Esophagus muscularis mucosa (tissue), 4 donors: ENCODE results near the gene MCM3. TPM values are rescaled to one million over a fixed set of nuclear protein-coding genes. Genes with fewer than 3 reads are reported as not detected.

Source experiments
- DNase-seq: peaks from one replicate; pipeline ENCODE4 v3.0.0-alpha.2; 2017; ENCODE audit errors: extremely low spot score
- H3K27ac ChIP-seq, 4 donors: fragments of 200-600 bp; sonication (generic); replicated peaks in 1 of 4; 1 replicate in 3 of 4; 2 replicates in 1 of 4; pipeline ENCODE4 v1.5.1; 2016 to 2019; ENCODE audit warnings: mild to moderate bottlenecking in 1 of 4
- H3K27me3 ChIP-seq, 4 donors: fragments of 200-600 bp; sonication (generic); one replicate each; pipeline versions ENCODE4 v1.5.1 to v1.6.0; 2016 to 2019
- H3K36me3 ChIP-seq, 4 donors: fragments of 200-600 bp; sonication (generic); one replicate each; pipeline ENCODE4 v1.5.1; 2016 to 2019
- H3K4me1 ChIP-seq, 4 donors: fragments of 200-600 bp; sonication (generic); one replicate each; pipeline ENCODE4 v1.5.1; 2016 to 2019
- H3K4me3 ChIP-seq, 4 donors: fragments of 200-600 bp; sonication (generic); 1 replicate in 2 of 4; 2 replicates in 2 of 4; pipeline ENCODE4 v1.5.1; 2016 to 2019; ENCODE audit warnings: mild to moderate bottlenecking in 4 of 4, moderate library complexity in 1 of 4
- H3K9me3 ChIP-seq, 4 donors: fragments of 200-600 bp; sonication (generic); 1 replicate in 3 of 4; 2 replicates in 1 of 4; pipeline ENCODE4 v1.5.1; 2016 to 2019
- EP300 ChIP-seq: sonication (generic); formaldehyde crosslinking; IDR thresholded peaks from one replicate; pipeline ENCODE4 v1.6.1; 2017; ENCODE audit warnings: antibody characterized with exemption
- POLR2A ChIP-seq: fragments of 450-650 bp; IDR thresholded peaks from one replicate; pipeline ENCODE4 v1.6.1; 2017; ENCODE audit warnings: antibody characterized with exemption, moderate library complexity, mild to moderate bottlenecking, low read depth
- POLR2AphosphoS5 ChIP-seq, 2 donors: sonication (generic); formaldehyde crosslinking; IDR thresholded peaks; one replicate each; pipeline ENCODE4 v1.6.1; 2017; ENCODE audit warnings: antibody characterized with exemption in 2 of 2
- WGBS: methylation state at CpG from one replicate; pipeline ENCODE4 v1.1.5; 2018; 5-methylcytosine and 5-hydroxymethylcytosine counted together
- intact Hi-C: fragments of 100-400 bp; cut with DNase I; formaldehyde crosslinking; loops from one replicate; pipeline ENCODE4 v1.15.1; 2023
- total RNA-seq, 4 donors: library from RNA; depleted of rRNA; stranded (reverse); fragments of >200 nt; gene quantifications; one replicate each; pipeline versions ENCODE4 v1.1.0 to v1.2.1, GENCODE V29; 2016
- TF ChIP-seq, protein P1 (sequence below), 3 experiments: fragments of 200-600 bp in 2 of 3; fragments of 450-650 bp in 1 of 3; sonication (generic) in 2 of 3; IDR thresholded peaks; one replicate each; pipeline ENCODE4 v1.5.1; 2017 to 2019; ENCODE audit warnings: antibody characterized with exemption in 3 of 3, mild to moderate bottlenecking in 2 of 3, moderate library complexity in 1 of 3

Gene MCM3
- 10 to 100 TPM; 32.4 to 42.6 (median 41.1) TPM for total RNA-seq

DNA sequence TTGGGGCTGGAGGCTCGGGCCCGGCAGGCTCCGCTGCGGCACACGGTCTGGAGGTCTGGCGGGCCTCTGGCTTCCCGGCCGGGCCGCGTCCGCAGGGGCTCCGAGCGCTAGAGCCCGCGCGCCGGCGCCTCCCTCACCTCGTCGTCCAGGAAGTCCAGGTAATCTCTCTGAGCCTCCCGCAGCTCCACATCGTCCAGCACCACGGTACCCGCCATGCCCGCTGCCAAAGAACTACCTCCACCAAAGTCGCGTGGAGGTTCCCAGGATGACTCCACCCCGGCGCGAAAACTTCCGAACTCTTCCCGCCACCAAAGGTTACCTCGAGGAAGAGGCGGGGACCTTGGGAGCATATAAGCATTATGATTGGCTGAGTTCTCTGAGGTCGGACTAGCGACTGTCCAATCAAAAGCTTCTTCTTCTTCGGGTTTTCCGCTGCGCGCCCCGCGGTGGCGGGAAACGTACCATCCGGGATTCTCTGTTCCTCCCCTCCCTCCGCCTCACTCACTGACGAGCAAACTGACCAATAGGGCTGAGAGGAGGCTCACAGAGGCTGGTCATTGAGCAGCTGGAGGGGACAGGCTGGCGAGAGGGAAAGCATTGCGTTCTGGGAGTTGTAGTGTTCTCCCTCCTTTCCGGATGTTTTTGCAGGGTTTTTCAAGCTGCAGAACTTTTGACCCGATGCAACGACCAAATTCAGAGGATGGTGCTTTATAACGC is at the start of gene MCM3:
Gene MCM3, minus strand, starts transcription at position 283 of the 717 bp plus-strand sequence. Its CDS starts 68 bp downstream, at position 215.
- peaks cover 13 to 21% (median 17%) of the 10 kb centered on the region in 4 donors for H3K4me1 ChIP-seq
- TF ChIP-seq POLR2AphosphoS5 (IDR thresholded peaks at IDR 0.05) (peak; percentile 52 to 84), POLR2A (no peak)
- WGBS: under 1% methylated on average over 48 of the region's 53 CpGs
- peak; percentile 99 for DNase-seq
- H3K27me3 ChIP-seq: no peaks in the 10 kb centered on the region
- intact Hi-C loops: loop anchor here (2.0 to 10.0 kb wide), 4 partner anchors 80 to 378 kb away; partner anchors contain the start of genes PAQR8 and TRAM2
- peak within 1 kb of the TSS; percentile 73 to 92 (median 83) for H3K4me3 ChIP-seq
- H3K36me3 ChIP-seq: peaks cover 20 to 34% (median 31%) of the 10 kb centered on the region in 4 donors
- H3K27ac ChIP-seq: peak within 1 kb of the TSS; percentile 70 to 87 (median 73)
- H3K9me3 ChIP-seq: no peaks in the 10 kb centered on the region

DNA sequence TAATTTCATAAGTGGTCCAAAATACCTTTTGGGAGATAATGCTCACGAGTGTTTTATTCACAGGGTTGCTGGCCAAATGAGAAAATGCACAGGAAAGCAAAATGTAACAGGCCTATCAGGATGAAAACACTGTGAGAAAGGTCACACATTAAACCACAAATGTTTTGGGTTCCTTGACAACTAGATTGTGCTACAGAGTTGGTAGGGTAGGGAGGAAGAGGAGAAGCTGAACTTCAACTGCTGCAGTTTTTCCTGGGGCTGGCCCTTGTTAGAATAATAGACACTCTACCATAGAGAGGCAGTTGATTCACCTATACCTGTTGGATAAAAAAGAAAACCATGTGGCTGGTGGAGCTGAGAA is 49.3 kb upstream of the MCM3 start:
- intact Hi-C loops: no loop called here
- no peaks in the 10 kb centered on the region for H3K27me3 ChIP-seq
- no peaks in the 10 kb centered on the region for H3K36me3 ChIP-seq
- H3K9me3 ChIP-seq: no peaks in the 10 kb centered on the region
- TF ChIP-seq POLR2A (no peak), EP300 (no peak), POLR2AphosphoS5 (IDR thresholded peaks at IDR 0.05) (no peak)
- TF ChIP-seq, protein P1, sequence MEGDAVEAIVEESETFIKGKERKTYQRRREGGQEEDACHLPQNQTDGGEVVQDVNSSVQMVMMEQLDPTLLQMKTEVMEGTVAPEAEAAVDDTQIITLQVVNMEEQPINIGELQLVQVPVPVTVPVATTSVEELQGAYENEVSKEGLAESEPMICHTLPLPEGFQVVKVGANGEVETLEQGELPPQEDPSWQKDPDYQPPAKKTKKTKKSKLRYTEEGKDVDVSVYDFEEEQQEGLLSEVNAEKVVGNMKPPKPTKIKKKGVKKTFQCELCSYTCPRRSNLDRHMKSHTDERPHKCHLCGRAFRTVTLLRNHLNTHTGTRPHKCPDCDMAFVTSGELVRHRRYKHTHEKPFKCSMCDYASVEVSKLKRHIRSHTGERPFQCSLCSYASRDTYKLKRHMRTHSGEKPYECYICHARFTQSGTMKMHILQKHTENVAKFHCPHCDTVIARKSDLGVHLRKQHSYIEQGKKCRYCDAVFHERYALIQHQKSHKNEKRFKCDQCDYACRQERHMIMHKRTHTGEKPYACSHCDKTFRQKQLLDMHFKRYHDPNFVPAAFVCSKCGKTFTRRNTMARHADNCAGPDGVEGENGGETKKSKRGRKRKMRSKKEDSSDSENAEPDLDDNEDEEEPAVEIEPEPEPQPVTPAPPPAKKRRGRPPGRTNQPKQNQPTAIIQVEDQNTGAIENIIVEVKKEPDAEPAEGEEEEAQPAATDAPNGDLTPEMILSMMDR (IDR thresholded peaks at IDR 0.05): no peak
- H3K4me1 ChIP-seq: no peaks in the 10 kb centered on the region
- no peak overlapping the region for H3K4me3 ChIP-seq
- whole genome bisulfite sequencing: 50% methylated on average over 1 of the region's 1 CpG
- DNase-seq: no peak
- H3K27ac ChIP-seq: no peak overlapping the region

DNA sequence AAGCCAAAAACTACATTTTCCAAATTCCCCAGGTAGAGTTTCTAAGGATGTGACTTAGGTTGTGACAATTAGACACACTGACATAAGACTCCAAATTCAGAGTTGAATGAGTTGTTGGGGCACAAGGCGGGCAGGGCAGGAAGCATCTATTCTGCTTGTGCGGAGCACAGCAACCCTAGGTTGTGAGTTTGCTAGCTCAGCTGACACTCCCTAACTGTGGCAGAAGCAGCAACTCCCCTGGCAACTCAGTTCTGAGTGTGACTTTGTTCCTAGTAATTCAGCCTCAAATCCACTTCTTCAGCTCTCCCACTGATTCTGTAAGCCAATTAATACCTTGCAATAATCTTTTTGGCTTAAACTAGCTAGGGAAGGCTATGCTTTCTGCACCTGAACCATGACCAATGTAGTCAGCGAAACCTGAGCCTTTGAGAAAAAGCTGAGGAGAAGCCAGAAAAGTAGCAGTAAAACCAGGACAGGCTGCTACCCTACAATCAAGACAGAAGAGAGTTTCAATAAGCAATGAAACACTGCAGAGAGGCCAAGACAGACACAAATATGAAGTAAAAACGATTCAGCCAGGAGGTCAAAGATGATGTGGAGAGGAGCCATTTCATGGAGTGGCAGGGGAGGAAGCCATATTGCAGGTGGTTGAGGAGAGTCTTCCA is 47.4 kb upstream of the MCM3 start:
- TF ChIP-seq POLR2A: no peak
- TF ChIP-seq EP300: no peak
- TF ChIP-seq POLR2AphosphoS5 (IDR thresholded peaks at IDR 0.05): no peak
- TF ChIP-seq, protein P1 (IDR thresholded peaks at IDR 0.05): no peak
- intact Hi-C loops: no loop called here
- Histone ChIP-seq H3K9me3 (no peaks in the 10 kb centered on the region), H3K4me1 (no peaks in the 10 kb centered on the region), H3K27ac (no peak overlapping the region), H3K4me3 (no peak overlapping the region), H3K27me3 (no peaks in the 10 kb centered on the region), H3K36me3 (no peaks in the 10 kb centered on the region)
- 86% methylated on average over 4 of the region's 4 CpGs for WGBS
- DNase-seq: no peak

DNA sequence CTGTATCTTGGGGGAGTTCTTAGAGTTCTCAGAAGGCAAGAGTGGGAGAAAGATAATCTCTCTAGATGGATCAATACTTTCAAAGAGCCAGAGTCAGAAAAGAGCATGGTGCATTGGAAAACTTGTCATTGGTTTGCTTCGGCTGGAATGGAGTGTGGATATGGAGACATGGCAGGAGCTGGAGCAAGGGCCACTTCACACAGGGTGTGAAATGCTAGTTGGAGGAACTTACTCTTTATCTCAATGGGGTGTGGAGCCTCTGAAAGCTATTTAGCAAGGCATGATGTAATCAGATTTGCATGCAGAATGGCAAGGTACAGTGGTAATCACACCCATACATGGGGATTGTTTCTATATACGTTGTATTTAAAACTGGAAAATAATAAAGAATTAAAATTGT is 45.9 kb upstream of the MCM3 start:
- no peaks in the 10 kb centered on the region for H3K4me1 ChIP-seq
- H3K4me3 ChIP-seq: no peak overlapping the region
- H3K27ac ChIP-seq: no peak overlapping the region
- no peaks in the 10 kb centered on the region for H3K36me3 ChIP-seq
- WGBS: 69% methylated on average over 2 of the region's 2 CpGs
- no peak for DNase-seq
- no peak for TF ChIP-seq POLR2AphosphoS5 (IDR thresholded peaks at IDR 0.05)
- TF ChIP-seq EP300: no peak
- TF ChIP-seq, protein P1 (IDR thresholded peaks at IDR 0.05): no peak
- TF ChIP-seq POLR2A: no peak
- H3K27me3 ChIP-seq: no peaks in the 10 kb centered on the region
- intact Hi-C loops: no loop called here
- no peaks in the 10 kb centered on the region for H3K9me3 ChIP-seq

DNA sequence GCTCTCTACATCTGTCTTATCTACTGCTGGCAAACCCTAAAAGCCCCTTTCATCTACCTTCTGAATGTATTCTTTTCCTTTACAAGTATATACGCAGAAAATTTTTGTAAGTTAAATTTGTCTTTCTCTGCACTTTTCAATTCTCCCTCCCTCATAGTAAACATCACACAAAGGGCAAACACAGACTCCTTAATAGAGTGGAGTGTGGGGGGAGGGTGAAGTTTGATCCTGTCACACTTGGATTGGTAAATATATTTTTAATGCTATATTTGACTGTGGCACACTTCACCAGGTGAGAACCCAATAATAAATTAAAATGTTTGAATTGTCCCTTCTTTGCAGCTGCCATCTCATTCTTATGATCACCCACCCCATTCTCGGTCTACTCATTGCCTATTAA is 44.2 kb upstream of the MCM3 start:
- DNase-seq: no peak
- 81% methylated on average over 2 of the region's 2 CpGs for WGBS
- no peak overlapping the region for H3K27ac ChIP-seq
- H3K36me3 ChIP-seq: no peaks in the 10 kb centered on the region
- TF ChIP-seq, protein P1 (IDR thresholded peaks at IDR 0.05): no peak
- TF ChIP-seq EP300: no peak
- no peak for TF ChIP-seq POLR2AphosphoS5 (IDR thresholded peaks at IDR 0.05)
- no peak for TF ChIP-seq POLR2A
- intact Hi-C loops: no loop called here
- H3K9me3 ChIP-seq: no peaks in the 10 kb centered on the region
- no peaks in the 10 kb centered on the region for H3K4me1 ChIP-seq
- H3K27me3 ChIP-seq: no peaks in the 10 kb centered on the region
- H3K4me3 ChIP-seq: no peak overlapping the region
